ACHN (cell line): Measurements from ENCODE around the gene ZNF778.
"Not testable (repeated sequence)": the region's sequence is repeated elsewhere in the genome, so short reads cannot be mapped to it uniquely, and the experiment has no call there.

Experiments used
- DNase-seq: peaks from one replicate; pipeline ENCODE4 v3.0.0-alpha.2; 2015
- in situ Hi-C: cut with HindIII; loops from 2 replicates; pipeline ENCODE4 v1.10.0; 2017; ENCODE audit warnings: low sequenced_read_pairs, low pct_ligation_motif_present, low pct_unique_long_range_greater_than_20kb

Gene ZNF778

GRCh38 chr16:89241187-89242007, 23.9 kb downstream of the ZNF778 start:
- DNase-seq, result peak; percentile 80
- in situ Hi-C loops, result no loop called here

GRCh38 chr16:89242795-89243200, 25.3 kb downstream of the ZNF778 start:
- no peak for DNase-seq
- in situ Hi-C loops, result no loop called here

GRCh38 chr16:89243664-89244063, 26.2 kb downstream of the ZNF778 start:
- DNase-seq, result no peak
- in situ Hi-C loops, result no loop called here

- in situ Hi-C loops, DNase-seq: not testable (repeated sequence)
Observed at GRCh38 chr16:89244264-89244663, 26.8 kb downstream of the ZNF778 start.

GRCh38 chr16:89244754-89245153, 27.3 kb downstream of the ZNF778 start:
- DNase-seq, result no peak
- in situ Hi-C loops, result no loop called here

- DNase-seq, result no peak
- in situ Hi-C loops, result no loop called here
Observed at GRCh38 chr16:89246383-89246902, 28.9 kb downstream of the ZNF778 start.

GRCh38 chr16:89246903-89247733, 29.6 kb downstream of the ZNF778 start:
- DNase-seq, result peak; percentile 82
- in situ Hi-C loops, result no loop called here

- DNase-seq, in situ Hi-C loops: not testable (repeated sequence)
Observed at GRCh38 chr16:89247734-89248075, 30.2 kb downstream of the ZNF778 start.

- in situ Hi-C loops, result no loop called here
- DNase-seq, result no peak
Observed at GRCh38 chr16:89248196-89248982, 30.9 kb downstream of the ZNF778 start.

GRCh38 chr16:89253548-89254287, 36.2 kb downstream of the ZNF778 start:
- DNase-seq, result no peak
- in situ Hi-C loops, result no loop called here

- peak; percentile 72 for DNase-seq
- in situ Hi-C loops, result no loop called here
Observed at GRCh38 chr16:89256651-89257254, 39.2 kb downstream of the ZNF778 start.

GRCh38 chr16:89257281-89257731, 39.8 kb downstream of the ZNF778 start:
- in situ Hi-C loops, result no loop called here
- DNase-seq, result peak; percentile 23

- DNase-seq, result peak; percentile 30
- in situ Hi-C loops, result no loop called here
Observed at GRCh38 chr16:89257757-89258465, 40.4 kb downstream of the ZNF778 start.

GRCh38 chr16:89259901-89260300, 42.4 kb downstream of the ZNF778 start:
- in situ Hi-C loops, DNase-seq: not testable (repeated sequence)

GRCh38 chr16:89261691-89262563, 44.4 kb downstream of the ZNF778 start:
- DNase-seq, result peak; percentile 30
- in situ Hi-C loops, result no loop called here
